Measurements from ENCODE around the gene GNG7.

GRCh38 chr19:2648099-2648498 is 54.4 kb downstream of the GNG7 start:
- TF ChIP-seq POLR2A (IDR thresholded peaks at IDR 0.05; ENCODE audit: low read depth, low read length) (no peak), TAF1 (IDR thresholded peaks at IDR 0.05; ENCODE audit: low read depth, low read length) (no peak), POLR2AphosphoS5 (IDR thresholded peaks at IDR 0.05; ENCODE audit: low read depth, low read length) (no peak), SPI1 (IDR thresholded peaks at IDR 0.05; ENCODE audit: low read depth, low read length) (no peak)

All from GM12891 (cell line).